ENCODE results near the gene LRRC30.

The LRRC30 gene

GRCh38 chr18:7236072-7236471 lies 5.2 kb downstream of the LRRC30 start:
- Histone ChIP-seq H3K36me3 (ENCODE audit: control insufficient read depth in 1 of 2, insufficient read depth in 2 of 2, low read length in 2 of 2) (no peaks in the 10 kb centered on the region), H3K4me3 (ENCODE audit: low read depth in 1 of 2, low read length in 2 of 2) (no peak overlapping the region), H3K4me1 (ENCODE audit: control insufficient read depth in 1 of 2, insufficient read depth in 2 of 2, low read length in 2 of 2) (no peaks in the 10 kb centered on the region), H3K27ac (ENCODE audit: low read depth, low read length) (no peak overlapping the region), H3K27me3 (ENCODE audit: control insufficient read depth in 1 of 2, insufficient read depth in 2 of 2, low read length in 2 of 2) (no peaks in the 10 kb centered on the region), H3K9ac (ENCODE audit: low read depth in 1 of 2, low read length in 2 of 2) (no peak overlapping the region), H3K9me3 (ENCODE audit: control insufficient read depth in 1 of 2, low read length in 2 of 2) (no peaks in the 10 kb centered on the region)

DNA sequence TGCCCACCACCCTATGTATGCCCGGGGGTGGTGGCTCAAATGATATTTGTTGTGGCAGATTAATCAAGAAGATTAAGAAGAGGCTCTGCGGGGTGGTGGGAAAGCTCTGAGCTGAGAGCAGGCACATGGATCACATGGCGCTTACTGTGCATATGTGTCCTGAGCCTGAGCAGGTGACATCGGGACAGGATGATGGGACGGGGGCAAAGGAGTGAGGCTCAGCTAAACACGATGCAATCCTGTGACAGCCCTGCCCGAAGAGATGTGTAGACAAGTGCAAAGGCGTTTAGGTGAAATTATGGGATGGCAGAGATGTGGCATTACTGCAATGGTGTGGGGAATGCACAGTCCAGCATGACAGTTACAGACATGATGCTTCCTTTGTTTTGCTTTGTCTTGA lies 6.0 kb downstream of the LRRC30 start:
- no peaks in the 10 kb centered on the region for H3K4me1 ChIP-seq (ENCODE audit: control insufficient read depth in 1 of 2, insufficient read depth in 2 of 2, low read length in 2 of 2)
- H3K27ac ChIP-seq (ENCODE audit: low read depth, low read length) = no peak overlapping the region
- no peaks in the 10 kb centered on the region for H3K27me3 ChIP-seq (ENCODE audit: control insufficient read depth in 1 of 2, insufficient read depth in 2 of 2, low read length in 2 of 2)
- no peaks in the 10 kb centered on the region for H3K36me3 ChIP-seq (ENCODE audit: control insufficient read depth in 1 of 2, insufficient read depth in 2 of 2, low read length in 2 of 2)
- H3K9me3 ChIP-seq (ENCODE audit: control insufficient read depth in 1 of 2, low read length in 2 of 2) = no peaks in the 10 kb centered on the region
- no peak overlapping the region for H3K4me3 ChIP-seq (ENCODE audit: low read depth in 1 of 2, low read length in 2 of 2)
- H3K9ac ChIP-seq (ENCODE audit: low read depth in 1 of 2, low read length in 2 of 2) = no peak overlapping the region

DNA sequence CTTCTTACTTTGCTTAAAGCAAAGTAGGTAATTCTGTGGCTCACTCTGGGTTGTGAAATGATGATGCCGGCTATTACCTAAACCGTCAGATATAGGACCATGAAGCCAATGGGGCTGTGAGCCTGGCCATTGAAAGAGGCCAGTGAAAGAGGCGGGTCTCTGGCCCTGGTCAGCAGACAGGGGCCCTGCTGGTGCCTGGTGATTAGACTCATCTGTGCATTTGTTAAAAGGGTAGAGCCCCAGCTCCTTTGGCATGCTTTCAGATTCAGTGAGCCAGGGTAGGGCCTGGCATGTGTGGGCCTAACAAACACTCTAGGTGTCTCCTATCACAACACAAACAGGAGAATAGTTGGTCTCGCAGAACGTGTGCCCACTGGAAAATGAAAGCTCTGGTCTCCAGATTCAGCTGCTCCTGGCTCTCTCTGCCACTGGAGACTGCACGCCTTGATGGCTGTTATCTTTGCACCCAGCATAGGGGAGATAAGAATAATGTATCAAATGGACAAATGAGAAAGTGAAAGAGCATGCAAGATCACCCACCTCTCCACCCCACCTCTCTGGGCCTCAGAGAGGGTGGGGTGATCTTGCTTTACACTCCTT lies 6.9 kb downstream of the LRRC30 start:
- no peaks in the 10 kb centered on the region for H3K9me3 ChIP-seq (ENCODE audit: control insufficient read depth in 1 of 2, low read length in 2 of 2)
- no peaks in the 10 kb centered on the region for H3K36me3 ChIP-seq (ENCODE audit: control insufficient read depth in 1 of 2, insufficient read depth in 2 of 2, low read length in 2 of 2)
- H3K27me3 ChIP-seq (ENCODE audit: control insufficient read depth in 1 of 2, insufficient read depth in 2 of 2, low read length in 2 of 2) = no peaks in the 10 kb centered on the region
- H3K27ac ChIP-seq (ENCODE audit: low read depth, low read length) = no peak overlapping the region
- H3K9ac ChIP-seq (ENCODE audit: low read depth in 1 of 2, low read length in 2 of 2) = no peak overlapping the region
- H3K4me1 ChIP-seq (ENCODE audit: control insufficient read depth in 1 of 2, insufficient read depth in 2 of 2, low read length in 2 of 2) = no peaks in the 10 kb centered on the region
- no peak overlapping the region for H3K4me3 ChIP-seq (ENCODE audit: low read depth in 1 of 2, low read length in 2 of 2)

DNA sequence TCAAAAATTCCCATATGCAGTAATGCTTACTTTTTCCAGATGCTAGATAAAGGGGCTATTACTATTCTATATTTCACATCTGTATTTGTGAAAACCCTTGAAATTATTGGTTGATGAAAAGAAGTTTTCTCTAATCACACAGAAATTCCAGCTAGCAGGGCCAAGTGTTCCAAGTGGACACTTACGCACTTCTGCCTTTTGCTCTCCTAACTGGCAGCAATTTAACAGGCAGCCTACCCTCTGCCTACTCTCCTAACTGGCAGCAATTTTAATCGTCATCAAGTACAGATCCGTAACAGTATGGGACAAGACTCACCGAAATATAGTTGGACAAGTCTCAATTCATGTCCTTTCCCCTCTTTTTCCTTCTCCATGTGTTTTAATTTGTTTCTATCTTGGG lies 12.0 kb downstream of the LRRC30 start:
- H3K9ac ChIP-seq (ENCODE audit: low read depth in 1 of 2, low read length in 2 of 2) = no peak overlapping the region
- H3K36me3 ChIP-seq (ENCODE audit: control insufficient read depth in 1 of 2, insufficient read depth in 2 of 2, low read length in 2 of 2) = no peaks in the 10 kb centered on the region
- H3K27me3 ChIP-seq (ENCODE audit: control insufficient read depth in 1 of 2, insufficient read depth in 2 of 2, low read length in 2 of 2) = no peaks in the 10 kb centered on the region
- no peak overlapping the region for H3K27ac ChIP-seq (ENCODE audit: low read depth, low read length)
- H3K4me1 ChIP-seq (ENCODE audit: control insufficient read depth in 1 of 2, insufficient read depth in 2 of 2, low read length in 2 of 2) = no peaks in the 10 kb centered on the region
- H3K4me3 ChIP-seq (ENCODE audit: low read depth in 1 of 2, low read length in 2 of 2) = no peak overlapping the region
- no peaks in the 10 kb centered on the region for H3K9me3 ChIP-seq (ENCODE audit: control insufficient read depth in 1 of 2, low read length in 2 of 2)

GRCh38 chr18:7248877-7249276 lies 18.0 kb downstream of the LRRC30 start:
- Histone ChIP-seq H3K9ac (ENCODE audit: low read depth in 1 of 2, low read length in 2 of 2) (no peak overlapping the region), H3K4me1 (ENCODE audit: control insufficient read depth in 1 of 2, insufficient read depth in 2 of 2, low read length in 2 of 2) (no peaks in the 10 kb centered on the region), H3K9me3 (ENCODE audit: control insufficient read depth in 1 of 2, low read length in 2 of 2) (no peaks in the 10 kb centered on the region), H3K27me3 (ENCODE audit: control insufficient read depth in 1 of 2, insufficient read depth in 2 of 2, low read length in 2 of 2) (no peaks in the 10 kb centered on the region), H3K4me3 (ENCODE audit: low read depth in 1 of 2, low read length in 2 of 2) (no peak overlapping the region), H3K27ac (ENCODE audit: low read depth, low read length) (no peak overlapping the region), H3K36me3 (ENCODE audit: control insufficient read depth in 1 of 2, insufficient read depth in 2 of 2, low read length in 2 of 2) (no peaks in the 10 kb centered on the region)

DNA sequence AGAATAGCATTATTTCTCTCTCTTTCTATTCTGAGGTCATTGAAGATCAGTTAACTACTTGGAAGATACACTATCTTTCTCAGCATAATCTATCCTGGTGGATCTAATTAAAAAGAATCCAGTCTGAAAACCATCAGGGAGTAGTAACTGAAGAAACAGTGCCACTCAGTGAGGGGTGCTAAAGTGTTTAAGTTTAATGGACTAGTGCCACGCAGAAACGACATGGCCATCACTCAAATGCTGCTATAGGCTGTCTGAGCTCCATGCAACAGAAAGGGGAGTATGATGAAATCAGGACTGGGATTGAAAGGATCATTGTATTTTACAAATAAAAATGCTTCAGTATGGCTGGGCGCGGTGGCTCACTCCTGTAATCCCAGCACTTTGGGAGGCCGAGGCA lies 23.3 kb downstream of the LRRC30 start:
- no peaks in the 10 kb centered on the region for H3K27me3 ChIP-seq (ENCODE audit: control insufficient read depth in 1 of 2, insufficient read depth in 2 of 2, low read length in 2 of 2)
- H3K4me3 ChIP-seq (ENCODE audit: low read depth in 1 of 2, low read length in 2 of 2) = no peak overlapping the region
- H3K4me1 ChIP-seq (ENCODE audit: control insufficient read depth in 1 of 2, insufficient read depth in 2 of 2, low read length in 2 of 2) = no peaks in the 10 kb centered on the region
- H3K36me3 ChIP-seq (ENCODE audit: control insufficient read depth in 1 of 2, insufficient read depth in 2 of 2, low read length in 2 of 2) = no peaks in the 10 kb centered on the region
- H3K9me3 ChIP-seq (ENCODE audit: control insufficient read depth in 1 of 2, low read length in 2 of 2) = no peaks in the 10 kb centered on the region
- no peak overlapping the region for H3K27ac ChIP-seq (ENCODE audit: low read depth, low read length)
- H3K9ac ChIP-seq (ENCODE audit: low read depth in 1 of 2, low read length in 2 of 2) = no peak overlapping the region

DNA sequence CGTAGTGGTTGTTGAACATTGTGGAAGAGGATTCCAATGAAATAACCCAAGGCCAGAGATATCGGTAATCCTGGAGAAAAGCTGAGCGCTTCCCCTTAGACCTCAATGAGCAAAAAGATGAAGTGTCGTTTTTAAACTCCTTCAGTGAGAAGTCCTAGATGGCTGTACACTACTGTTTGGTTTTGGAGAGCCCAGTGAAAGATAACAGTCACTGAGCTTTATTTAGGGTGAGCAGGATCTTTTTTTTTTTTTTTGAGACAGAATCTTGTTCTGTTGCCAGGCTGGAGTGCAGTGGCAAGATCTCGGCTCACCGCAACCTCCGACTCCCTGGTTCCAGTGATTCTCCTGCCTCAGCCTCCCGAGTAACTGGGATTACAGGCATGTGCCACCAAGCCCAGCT lies 24.2 kb downstream of the LRRC30 start:
- H3K4me1 ChIP-seq (ENCODE audit: control insufficient read depth in 1 of 2, insufficient read depth in 2 of 2, low read length in 2 of 2) = no peaks in the 10 kb centered on the region
- H3K9me3 ChIP-seq (ENCODE audit: control insufficient read depth in 1 of 2, low read length in 2 of 2) = no peaks in the 10 kb centered on the region
- H3K27me3 ChIP-seq (ENCODE audit: control insufficient read depth in 1 of 2, insufficient read depth in 2 of 2, low read length in 2 of 2) = no peaks in the 10 kb centered on the region
- H3K4me3 ChIP-seq (ENCODE audit: low read depth in 1 of 2, low read length in 2 of 2) = no peak overlapping the region
- no peak overlapping the region for H3K27ac ChIP-seq (ENCODE audit: low read depth, low read length)
- H3K9ac ChIP-seq (ENCODE audit: low read depth in 1 of 2, low read length in 2 of 2) = no peak overlapping the region
- no peaks in the 10 kb centered on the region for H3K36me3 ChIP-seq (ENCODE audit: control insufficient read depth in 1 of 2, insufficient read depth in 2 of 2, low read length in 2 of 2)

DNA sequence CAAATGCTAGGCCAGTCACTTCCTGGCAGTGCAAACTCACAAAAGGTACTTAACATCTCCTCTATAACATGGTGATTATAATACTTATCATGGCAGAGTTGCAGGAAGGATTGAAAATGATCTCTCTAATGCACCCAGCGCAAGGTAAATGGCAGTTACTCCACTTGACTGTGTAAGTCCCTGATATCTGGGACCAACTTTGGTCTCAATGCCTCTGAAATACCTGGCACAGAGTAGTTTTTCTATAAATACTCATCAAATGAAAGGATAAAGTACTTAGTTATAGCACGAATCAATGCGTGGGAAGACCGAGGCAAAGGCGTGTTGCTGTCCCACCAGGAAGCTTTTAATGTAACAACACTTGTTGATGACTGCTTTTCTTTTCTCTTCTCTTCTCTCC lies 24.8 kb downstream of the LRRC30 start:
- H3K27ac ChIP-seq (ENCODE audit: low read depth, low read length) = no peak overlapping the region
- no peaks in the 10 kb centered on the region for H3K9me3 ChIP-seq (ENCODE audit: control insufficient read depth in 1 of 2, low read length in 2 of 2)
- no peaks in the 10 kb centered on the region for H3K27me3 ChIP-seq (ENCODE audit: control insufficient read depth in 1 of 2, insufficient read depth in 2 of 2, low read length in 2 of 2)
- H3K4me1 ChIP-seq (ENCODE audit: control insufficient read depth in 1 of 2, insufficient read depth in 2 of 2, low read length in 2 of 2) = no peaks in the 10 kb centered on the region
- H3K9ac ChIP-seq (ENCODE audit: low read depth in 1 of 2, low read length in 2 of 2) = no peak overlapping the region
- H3K4me3 ChIP-seq (ENCODE audit: low read depth in 1 of 2, low read length in 2 of 2) = no peak overlapping the region
- no peaks in the 10 kb centered on the region for H3K36me3 ChIP-seq (ENCODE audit: control insufficient read depth in 1 of 2, insufficient read depth in 2 of 2, low read length in 2 of 2)

DNA sequence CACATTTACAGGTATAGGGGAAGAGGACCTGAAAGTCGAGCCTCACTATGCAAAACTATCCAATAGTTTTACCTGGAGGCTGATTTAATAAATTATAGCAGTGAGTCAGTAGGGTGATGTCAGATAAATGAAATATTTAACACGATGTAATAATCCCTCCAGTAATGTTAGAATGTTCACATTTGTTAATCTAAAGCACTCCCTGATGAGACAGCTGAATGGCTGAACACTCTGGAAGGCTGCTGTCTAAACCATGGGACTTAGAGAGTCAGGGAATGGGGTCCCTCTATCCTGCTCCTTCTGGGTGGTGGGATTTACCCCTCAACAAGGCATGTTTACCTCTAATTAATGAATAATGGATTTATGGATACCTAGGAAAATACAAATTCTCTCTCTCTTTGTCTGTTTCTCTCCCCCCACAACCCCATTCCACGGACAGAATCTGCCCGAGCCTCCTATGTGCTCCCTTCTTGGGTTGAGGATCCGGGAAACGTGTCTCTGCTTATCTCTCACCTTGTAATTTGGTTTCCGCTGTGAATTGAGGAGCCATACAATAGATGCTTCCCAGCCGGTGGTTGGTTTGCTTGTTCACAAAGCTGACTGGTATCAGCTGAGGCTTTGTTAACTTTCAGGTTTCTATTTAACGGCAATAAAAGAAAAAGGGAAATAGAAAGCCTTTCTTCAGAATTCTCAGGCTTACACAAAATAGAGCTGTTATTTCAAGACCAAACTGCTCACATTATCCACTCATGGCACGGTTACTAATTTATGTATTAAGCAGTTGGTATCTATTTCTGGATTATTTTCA lies 25.9 kb downstream of the LRRC30 start:
- Histone ChIP-seq H3K9ac (ENCODE audit: low read depth in 1 of 2, low read length in 2 of 2) (no peak overlapping the region), H3K9me3 (ENCODE audit: control insufficient read depth in 1 of 2, low read length in 2 of 2) (no peaks in the 10 kb centered on the region), H3K27me3 (ENCODE audit: control insufficient read depth in 1 of 2, insufficient read depth in 2 of 2, low read length in 2 of 2) (no peaks in the 10 kb centered on the region), H3K27ac (ENCODE audit: low read depth, low read length) (no peak overlapping the region), H3K36me3 (ENCODE audit: control insufficient read depth in 1 of 2, insufficient read depth in 2 of 2, low read length in 2 of 2) (no peaks in the 10 kb centered on the region), H3K4me1 (ENCODE audit: control insufficient read depth in 1 of 2, insufficient read depth in 2 of 2, low read length in 2 of 2) (no peaks in the 10 kb centered on the region), H3K4me3 (ENCODE audit: low read depth in 1 of 2, low read length in 2 of 2) (no peak overlapping the region)

DNA sequence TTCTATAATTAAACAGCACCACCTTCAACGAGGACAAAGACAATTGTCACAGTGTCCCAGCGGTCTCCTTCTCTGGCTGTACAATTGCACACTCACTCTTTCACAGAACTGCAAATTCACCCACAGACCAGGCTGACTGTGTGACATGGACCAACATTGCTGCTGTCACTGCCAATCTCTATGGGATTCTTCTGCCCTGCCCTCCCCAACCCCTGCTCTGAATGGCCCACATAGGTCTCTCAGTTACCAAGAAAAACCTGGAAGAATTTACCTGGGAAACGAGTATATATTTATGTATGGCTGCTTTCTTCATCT lies 26.5 kb downstream of the LRRC30 start:
- H3K4me3 ChIP-seq (ENCODE audit: low read depth in 1 of 2, low read length in 2 of 2) = no peak overlapping the region
- no peaks in the 10 kb centered on the region for H3K36me3 ChIP-seq (ENCODE audit: control insufficient read depth in 1 of 2, insufficient read depth in 2 of 2, low read length in 2 of 2)
- H3K27ac ChIP-seq (ENCODE audit: low read depth, low read length) = no peak overlapping the region
- H3K9ac ChIP-seq (ENCODE audit: low read depth in 1 of 2, low read length in 2 of 2) = no peak overlapping the region
- no peaks in the 10 kb centered on the region for H3K9me3 ChIP-seq (ENCODE audit: control insufficient read depth in 1 of 2, low read length in 2 of 2)
- no peaks in the 10 kb centered on the region for H3K4me1 ChIP-seq (ENCODE audit: control insufficient read depth in 1 of 2, insufficient read depth in 2 of 2, low read length in 2 of 2)
- no peaks in the 10 kb centered on the region for H3K27me3 ChIP-seq (ENCODE audit: control insufficient read depth in 1 of 2, insufficient read depth in 2 of 2, low read length in 2 of 2)
